GM19468 (cell line): ENCODE data around the gene JAK1.
"Not testable (repeated sequence)": the region's sequence is repeated elsewhere in the genome, so short reads cannot be mapped to it uniquely, and the experiment has no call there.

Experiments used
- ATAC-seq: cut with Tn5 transposase; IDR thresholded peaks from one replicate; pipeline ENCODE4 v1.9.1; 2021; ENCODE audit warnings: mild to moderate bottlenecking, moderate library complexity, moderate number of reproducible peaks; ENCODE audit not compliant: unreplicated experiment; ENCODE audit errors: extremely low read depth

JAK1 gene

DNA sequence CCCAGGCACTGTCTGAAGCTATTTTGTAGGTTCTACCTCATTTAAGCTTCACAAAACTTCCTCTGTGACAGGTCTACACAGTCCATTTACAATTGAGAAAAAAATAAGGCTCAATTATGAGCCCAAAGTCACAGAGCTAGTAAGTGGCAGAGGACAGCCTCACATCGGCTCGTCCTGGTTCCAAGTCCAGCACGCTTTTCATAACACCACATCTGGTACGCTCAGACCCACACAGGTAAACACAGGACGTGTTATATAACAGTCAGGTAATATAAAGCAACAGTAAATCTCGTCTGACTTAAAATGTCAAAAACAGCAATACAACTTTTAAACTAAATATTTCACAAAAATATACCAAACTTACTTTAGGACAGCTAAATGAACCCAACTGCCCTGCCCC is 13.1 kb downstream of the JAK1 start:
- ATAC-seq: no peak

DNA sequence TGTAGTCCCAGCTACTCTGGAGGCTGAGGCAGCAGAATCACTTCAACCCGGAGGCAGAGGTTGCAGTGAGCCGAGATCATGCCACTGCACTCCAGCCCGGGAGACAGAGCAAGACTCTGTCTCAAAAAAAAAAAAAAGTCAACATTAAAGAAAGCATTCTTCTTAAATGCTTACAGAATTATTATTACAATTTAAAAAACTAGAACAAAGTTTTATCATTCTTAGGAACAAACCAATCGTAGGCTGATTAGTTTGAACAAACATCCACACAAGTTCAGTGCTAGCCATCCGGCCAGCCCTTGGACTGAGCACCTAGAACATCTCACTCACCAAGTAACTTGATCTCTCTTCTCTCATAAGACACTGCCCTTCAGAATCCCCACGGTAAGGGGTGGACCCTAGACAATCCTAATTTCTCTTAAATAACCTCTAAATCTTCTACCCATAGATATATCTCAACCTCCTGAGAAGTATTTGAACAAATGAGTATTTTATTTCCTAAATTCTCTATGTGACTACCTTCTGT is 16.0 kb downstream of the JAK1 start:
- no peak for ATAC-seq

DNA sequence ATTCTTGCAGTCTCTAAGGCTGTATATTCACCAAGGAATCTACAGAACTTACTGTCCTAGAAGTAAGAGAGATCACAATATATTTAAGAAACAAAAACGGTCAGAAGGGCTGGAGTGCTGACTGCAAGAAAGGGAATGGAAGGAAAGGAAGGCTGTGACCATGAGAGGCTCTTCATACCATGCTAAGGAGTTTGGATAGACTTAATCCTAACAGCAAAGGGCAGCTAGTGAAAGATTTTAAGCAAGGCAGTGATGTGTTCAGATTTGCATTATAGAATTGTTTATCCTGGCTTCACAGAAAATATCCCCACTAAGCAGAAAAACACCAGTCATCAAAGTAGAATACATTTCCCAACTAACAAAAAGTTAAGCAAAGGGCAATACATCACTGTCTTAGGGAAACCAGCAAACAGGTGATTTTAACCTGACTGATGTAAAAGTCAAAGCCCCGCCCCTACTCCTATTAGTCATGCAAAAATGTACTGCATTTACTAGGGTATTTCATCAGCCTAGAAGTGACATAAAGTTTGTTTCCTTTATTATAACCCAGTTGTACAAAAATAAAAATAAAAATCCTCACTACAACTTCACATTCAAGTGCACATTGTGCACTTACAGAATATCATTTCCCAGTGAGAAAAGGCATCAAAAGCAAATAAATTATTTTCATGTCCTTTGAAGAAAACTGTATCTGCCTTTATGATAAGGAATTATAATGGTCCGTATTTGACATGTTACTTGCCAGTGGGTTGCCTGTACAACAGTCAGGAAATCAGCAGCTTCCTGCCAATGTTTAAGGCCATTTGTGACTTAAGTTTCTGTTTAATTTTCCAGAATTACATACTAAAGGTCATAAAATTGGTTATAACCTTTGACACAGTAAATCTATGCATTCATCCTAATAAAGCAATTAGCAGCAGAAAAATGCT is 17.2 kb downstream of the JAK1 start:
- ATAC-seq: no peak

DNA sequence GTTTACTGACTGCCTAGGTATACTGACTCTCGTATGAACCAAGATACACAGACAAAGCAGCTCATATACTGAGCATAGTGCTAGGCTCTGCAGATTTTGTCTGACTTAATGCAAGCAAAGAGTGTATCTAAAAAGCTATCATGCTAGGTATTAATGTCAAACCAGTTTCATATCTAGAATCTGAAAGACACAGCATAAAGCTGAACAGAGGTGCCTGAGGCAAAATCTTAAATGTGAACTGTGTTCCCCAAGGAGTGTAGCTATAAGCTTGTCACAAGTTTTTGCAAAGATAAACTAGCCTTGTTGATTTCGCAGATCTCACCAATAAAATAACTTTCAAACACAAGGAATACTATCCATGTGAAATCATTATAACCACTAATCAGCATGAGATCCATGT is 18.1 kb downstream of the JAK1 start:
- no peak for ATAC-seq

DNA sequence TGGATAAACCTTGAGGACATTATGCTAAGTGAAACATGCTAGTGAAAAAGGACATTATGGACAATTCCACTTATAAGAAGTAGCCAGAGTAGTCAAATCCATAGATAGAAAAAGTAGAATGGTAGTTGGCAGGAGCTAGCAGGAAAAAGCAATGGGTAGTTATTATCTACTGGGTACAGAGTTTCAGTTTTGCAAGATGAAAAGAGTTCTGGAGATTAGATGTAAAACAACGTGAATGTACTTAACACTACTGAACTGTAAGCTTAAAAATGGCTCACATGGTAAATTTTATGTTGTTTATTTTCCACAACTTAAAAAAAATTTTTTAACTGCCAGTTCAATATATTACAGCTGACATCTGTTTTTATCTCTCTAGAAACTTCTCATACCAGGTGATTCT is 19.4 kb downstream of the JAK1 start:
- ATAC-seq: no peak

DNA sequence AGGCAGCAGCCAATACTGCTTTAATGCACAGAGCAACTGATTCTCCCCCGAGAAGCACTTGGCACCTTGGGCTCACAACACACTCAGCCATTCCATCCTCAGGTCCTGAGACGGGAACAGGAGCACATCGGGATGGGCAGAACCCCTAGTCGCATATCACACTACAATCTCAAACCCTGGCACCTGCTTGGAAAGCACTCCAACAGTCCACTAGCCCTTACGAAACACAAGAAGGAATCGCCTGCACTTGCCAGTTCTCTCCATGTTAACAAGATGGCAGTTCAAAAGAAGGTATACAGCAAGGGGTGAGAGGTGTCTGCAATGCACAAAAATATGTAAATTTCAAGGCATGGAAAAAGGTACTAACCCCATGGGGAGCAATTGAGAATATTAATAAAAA is 21.4 kb downstream of the JAK1 start:
- ATAC-seq: no peak

DNA sequence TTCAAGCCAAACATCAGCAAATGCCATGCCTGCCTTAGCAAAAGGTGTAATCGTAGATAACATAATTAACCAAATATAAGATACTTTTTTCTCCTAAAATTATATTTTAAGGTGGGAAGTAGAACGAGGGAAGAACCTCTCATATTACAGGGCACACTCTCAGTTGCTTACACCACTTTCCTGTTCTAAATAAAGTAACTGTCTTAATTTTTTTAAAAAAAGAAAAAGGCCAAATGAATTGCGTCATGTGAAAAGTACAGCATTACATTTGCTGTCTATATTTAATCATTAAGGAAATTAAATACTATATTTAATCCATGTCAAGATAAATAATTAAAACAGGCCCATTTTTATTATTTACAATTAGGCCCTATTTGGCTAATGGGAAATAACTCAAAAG is 23.7 kb downstream of the JAK1 start:
- ATAC-seq: no peak

DNA sequence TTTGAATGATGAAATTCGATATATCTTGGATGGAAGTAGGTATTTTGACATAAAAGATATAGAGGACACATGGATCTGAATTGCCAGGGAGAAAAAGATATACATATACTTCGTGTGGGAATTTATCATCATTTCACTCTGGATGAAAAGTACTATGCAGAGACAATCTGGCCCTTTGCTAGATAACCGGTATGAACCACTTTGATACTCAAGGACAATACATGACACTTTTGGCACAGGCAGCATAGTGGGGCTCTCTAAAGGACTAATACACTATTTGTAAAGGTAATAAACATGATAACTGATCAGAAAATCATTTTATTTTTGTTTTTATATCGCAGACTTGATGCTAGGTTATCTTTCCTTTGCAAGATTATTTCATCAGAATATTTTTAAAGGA is 24.2 kb downstream of the JAK1 start:
- no peak for ATAC-seq

DNA sequence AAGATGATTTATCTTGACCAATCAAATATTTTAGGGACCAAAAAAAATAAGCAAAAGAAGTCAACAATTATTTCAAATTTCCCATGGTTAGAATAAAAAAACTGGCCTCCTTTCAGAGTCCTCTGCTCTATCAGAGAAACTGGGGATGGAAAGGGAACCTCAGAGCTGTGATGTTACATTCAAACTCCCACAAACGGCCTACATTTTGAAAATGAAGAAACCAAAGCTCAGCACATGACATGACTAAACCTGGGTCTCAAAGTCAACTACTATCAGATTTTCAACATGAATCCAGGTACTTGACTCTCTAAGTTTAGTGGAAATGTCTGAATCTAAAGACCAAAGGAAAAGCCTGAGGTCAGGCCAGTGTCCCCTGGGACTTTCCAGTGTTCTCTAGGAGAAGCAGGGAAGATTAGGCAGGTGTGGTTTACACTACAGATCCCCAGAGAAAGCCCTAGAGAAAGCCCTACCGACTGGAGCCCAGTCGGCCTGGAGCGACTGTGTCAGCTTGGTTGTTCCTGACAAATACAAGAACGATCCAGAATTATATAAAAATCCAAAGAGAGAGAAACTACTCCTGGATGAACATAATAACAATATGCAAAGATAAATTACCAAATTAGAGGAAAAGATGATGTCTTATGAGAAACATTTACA is 24.8 kb downstream of the JAK1 start:
- ATAC-seq: no peak

DNA sequence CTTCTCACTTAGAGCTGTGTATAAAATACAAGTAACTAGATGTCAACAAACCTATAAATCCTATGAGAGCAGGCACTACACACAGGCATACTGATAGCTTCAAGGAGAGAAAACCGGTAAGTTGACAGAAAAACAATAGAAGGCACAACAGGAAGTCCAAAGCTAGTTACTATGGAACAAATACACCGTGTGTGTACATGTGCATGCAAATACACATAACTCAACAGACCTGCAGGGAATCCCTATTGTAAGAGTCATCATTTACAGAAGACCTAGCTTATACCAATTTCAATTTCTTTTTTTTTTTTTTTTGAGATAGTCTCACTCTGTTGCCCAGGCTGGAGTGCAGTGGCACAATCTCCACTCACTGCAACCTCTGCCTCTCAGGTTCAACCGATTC is 26.3 kb downstream of the JAK1 start:
- no peak for ATAC-seq

DNA sequence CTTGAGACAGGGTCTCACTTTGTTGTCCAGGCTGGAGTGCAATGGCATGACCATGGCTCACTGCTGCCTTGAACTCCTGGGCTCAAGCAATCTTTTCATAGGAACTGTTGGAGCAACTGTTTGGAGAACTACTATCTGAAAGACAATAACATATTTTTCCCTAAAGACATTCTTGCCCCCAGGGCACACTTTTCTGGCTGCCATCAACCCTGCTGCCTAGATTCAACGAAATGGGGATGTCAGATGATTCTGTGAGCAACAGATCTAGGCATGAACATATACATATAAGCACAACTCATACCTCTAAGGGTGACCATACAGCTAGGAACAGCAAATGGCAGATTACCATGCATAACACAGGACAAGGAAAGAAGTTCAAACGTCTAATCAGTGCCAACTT is 27.4 kb downstream of the JAK1 start:
- no peak for ATAC-seq

DNA sequence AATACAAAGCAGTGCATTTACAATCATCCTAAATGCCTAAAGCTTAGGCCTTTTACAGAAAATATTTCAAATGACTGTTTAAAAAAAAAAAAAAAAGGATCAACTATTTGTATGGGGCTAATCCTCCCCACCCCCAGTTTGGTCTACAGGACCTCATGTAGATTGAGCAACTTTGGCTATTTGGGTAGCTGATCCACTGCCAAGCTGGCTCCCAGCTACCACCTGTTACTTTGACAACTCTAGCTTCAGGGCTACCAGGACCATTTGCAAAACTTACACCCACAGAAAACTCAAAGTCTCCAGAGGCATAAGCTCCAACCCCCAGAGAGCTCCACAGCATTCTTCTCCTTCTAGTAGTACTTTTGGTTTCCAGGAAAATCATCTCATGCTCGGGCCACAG is 29.4 kb downstream of the JAK1 start:
- ATAC-seq: no peak

DNA sequence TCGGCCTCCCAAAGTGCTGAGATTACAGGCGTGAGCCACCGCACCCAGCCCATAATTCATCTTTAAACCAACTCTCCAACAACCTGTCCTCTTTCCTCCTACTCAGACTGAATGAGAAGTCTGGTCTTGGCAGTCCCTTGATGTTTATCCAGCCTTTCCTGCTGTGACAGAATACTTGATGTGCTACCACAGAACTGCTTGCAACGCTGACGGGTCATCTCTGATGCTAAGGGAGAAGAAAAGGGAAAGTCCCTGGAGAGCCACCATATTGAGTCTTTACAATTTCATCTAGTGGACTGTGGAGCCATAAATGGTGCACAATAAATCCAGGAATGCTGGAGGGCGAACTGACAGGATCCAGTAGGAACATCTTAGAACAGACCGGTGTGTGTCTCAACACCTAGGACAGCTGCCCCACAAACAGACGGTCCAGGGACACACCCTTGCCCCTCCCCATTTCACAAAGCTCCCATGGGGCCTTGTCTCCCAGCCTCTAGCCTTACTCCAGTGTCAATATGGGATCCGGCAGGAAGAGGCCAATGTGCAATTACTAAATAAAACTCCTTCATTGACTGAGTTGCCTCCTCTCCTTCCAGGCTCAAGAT is 30.7 kb downstream of the JAK1 start:
- ATAC-seq: no peak

DNA sequence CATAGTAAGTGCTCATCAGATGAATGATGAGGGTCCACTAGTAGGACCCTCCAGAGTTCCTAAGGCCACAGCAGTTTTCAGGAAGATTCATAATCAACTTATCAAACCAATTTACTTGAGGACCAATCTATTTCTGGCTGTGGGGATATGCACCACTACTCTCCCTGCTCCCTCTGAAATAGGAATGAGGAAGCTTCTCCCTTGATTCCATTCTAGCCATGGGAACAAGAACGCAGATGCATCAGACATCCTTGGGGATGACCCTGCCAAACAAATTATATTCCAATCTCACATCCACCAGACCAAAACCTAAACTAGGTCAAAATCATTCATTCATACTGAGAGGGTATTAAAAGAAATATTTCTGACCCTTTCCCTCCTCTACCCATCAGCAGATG is 31.5 kb downstream of the JAK1 start:
- ATAC-seq: no peak

DNA sequence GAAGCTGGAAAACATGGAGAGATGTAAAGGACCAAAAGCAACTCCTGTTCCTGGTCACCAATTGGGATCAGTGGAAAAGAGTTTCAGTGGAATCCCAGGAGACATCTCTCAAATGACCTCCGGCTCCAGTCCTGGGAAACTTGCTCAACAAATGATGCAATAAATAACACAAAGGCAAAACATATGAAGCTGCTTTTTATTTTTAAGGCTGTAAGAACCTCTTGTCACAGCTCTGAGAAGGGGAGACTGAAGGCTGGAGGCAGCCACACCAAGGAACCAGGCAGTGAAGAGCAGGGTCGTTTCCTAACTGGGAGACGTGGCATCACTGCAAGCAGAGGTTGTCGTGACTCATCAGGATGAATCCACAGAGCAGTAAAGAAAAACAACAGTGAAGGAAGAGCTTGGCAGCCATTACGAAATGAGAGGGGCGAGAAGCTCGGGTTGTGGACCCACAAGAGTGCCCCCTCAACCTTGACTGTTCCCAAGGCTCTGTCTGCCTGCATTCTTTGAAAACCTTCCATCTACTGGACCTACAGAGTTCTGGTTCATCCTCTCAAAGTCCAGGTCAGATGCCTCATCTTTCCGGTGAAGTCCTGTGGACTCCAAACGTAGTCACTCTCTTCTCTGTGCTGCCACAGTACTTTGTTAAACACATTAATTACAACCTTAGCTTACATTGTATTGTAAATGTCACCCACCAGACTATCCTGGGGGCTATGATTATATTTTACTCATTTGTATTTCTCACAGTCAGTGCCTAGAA is 32.1 kb downstream of the JAK1 start:
- no peak for ATAC-seq

DNA sequence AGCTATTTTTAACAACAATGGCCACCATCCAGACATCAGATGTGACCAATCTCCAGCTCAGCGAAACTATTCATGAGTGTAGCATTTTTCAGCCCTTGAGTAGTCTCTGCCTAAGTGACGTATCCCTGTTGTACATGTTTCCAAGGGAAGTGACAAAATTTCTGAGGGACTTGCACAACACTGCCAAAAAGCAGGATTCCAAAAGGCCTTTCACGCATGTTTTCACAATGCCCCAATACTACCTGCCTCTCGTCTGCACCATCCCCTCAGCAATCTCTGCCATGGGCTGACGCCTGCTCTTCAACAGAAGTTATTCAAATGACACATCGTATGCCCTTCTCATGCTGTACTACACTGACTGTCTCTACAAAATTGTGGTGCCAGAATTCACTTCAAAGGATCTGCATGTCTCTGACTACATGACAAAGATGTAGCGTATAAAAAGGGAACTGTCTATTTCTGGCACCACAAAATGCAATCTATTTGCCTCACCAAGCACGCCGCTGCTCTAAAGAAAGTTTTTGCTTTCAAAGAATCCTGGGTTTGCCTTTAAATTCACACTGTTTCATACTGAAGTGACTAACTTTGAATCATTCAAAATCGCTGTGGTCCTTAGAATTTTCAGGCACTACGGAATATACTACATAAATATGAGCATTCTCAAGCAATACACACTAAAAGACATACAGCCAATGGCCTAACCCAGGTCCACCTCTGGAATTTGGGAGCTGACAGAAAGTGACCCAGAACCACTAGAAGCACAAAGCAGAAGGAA is 32.9 kb downstream of the JAK1 start:
- ATAC-seq: no peak

DNA sequence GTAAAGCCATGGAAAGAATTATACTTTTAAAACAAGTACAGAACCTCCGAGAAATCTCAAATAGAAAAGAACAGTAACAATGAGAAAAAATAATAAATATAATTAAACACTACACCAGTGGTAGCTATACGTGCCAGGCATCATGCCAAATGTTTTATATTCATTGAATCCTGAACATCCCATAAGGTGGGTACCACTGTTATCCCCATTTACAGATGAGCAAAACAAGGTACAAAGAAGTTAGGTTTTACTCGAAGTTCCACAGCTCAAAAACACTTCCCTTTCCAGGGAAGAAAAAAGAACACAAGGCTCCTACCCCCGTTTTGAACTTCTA is 33.4 kb downstream of the JAK1 start:
- ATAC-seq: no peak

DNA sequence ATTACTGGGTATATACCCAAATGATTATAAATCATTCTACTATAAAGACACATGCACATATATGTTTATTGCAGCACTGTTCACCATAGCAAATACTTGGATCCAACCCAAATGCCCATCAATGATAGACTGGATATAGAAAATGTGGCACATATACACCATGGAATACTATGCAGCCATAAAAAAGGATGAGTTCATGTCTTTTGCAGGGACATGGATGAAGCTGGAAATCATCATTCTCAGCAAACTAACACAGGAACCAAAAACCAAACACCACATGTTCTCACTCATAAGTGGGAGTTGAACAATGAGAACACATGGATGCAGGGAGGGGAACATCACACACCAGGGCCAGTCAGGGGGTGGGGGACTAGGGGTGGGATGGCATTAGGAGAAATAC is 35.7 kb downstream of the JAK1 start:
- not testable (repeated sequence) for ATAC-seq

DNA sequence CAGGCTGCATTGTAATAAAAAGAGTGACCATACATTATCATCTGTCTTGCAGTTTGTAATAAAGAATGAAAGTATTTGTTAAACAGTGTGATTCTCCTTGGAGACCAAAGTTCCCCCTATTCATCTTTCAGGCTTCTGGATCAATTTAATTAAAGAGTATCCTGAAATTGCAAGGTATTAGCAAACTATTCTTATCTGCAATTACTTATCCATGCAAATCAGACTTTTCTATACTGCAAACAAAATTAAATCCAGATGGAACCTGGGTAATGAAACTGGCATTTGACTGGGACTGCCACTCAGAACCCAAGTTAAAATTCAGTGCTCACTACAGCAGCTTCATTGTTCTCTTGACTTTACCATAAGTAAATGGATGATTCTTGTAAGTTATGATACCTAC is 37.1 kb downstream of the JAK1 start:
- no peak for ATAC-seq

DNA sequence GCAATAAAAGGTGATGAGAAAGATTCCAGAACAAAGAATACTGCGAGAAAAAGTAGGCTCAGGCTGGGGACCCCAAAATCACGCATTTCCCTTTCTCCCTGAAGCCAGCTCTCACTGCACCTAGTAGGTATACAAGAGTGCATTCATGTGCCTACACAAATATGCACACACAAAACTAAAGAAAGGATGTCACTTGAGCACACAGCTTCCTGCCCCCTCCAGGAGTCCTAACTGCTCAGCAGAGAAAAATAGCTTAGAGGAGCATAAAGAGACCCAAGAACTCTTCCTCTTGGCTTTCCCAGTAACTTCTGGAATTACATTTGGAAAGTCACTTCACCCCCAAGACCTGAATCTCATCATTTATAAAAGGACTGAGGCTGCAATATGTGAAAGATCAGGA is 38.0 kb downstream of the JAK1 start:
- ATAC-seq: no peak
